ENCODE results near the gene JOSD2.

DNA sequence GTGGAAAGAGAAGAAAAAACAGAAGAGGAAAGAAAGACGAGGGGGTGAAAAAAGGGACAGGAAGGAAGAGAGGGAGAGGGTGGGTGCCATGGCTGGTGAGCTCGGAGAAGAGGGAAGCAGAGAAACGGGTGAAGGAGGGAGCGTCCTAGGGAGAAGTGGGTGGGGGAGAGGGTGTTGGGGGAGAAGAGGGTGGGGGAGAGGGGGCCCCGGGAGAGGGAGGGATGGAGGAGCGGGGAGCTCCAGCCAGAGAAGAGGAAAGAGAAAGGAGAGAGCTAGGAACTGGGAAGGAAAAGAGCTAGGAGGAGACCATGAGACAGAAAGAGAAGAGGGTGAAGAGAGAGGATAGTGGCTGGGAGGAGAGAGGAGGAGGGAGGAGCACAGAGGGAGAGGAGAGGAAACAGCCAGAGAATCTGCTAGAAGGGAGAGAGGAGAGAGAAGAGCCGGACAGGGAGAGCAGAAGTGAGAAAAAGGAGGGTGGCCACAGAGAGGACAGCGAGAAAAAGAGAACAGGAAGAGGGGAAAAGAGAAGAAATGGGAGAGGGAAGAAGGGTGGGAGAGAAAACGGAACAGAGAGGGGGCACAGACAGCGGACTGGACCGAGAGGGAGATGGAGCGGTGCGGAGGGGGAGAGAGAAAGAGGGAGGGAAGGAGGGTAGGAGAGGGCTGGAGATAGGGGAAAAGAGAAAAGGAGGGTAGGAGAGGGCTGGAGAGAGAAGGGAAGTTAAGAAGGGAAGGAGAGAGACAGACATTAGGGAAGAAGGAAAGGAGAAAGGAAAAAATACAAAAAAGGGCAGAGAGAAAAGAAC lies 22.4 kb downstream of the JOSD2 start:
- TF ChIP-seq, protein P1, sequence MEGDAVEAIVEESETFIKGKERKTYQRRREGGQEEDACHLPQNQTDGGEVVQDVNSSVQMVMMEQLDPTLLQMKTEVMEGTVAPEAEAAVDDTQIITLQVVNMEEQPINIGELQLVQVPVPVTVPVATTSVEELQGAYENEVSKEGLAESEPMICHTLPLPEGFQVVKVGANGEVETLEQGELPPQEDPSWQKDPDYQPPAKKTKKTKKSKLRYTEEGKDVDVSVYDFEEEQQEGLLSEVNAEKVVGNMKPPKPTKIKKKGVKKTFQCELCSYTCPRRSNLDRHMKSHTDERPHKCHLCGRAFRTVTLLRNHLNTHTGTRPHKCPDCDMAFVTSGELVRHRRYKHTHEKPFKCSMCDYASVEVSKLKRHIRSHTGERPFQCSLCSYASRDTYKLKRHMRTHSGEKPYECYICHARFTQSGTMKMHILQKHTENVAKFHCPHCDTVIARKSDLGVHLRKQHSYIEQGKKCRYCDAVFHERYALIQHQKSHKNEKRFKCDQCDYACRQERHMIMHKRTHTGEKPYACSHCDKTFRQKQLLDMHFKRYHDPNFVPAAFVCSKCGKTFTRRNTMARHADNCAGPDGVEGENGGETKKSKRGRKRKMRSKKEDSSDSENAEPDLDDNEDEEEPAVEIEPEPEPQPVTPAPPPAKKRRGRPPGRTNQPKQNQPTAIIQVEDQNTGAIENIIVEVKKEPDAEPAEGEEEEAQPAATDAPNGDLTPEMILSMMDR (IDR thresholded peaks at IDR 0.05; ENCODE audit: insufficient read depth, low read length) = no peak
- TF ChIP-seq, protein P2, sequence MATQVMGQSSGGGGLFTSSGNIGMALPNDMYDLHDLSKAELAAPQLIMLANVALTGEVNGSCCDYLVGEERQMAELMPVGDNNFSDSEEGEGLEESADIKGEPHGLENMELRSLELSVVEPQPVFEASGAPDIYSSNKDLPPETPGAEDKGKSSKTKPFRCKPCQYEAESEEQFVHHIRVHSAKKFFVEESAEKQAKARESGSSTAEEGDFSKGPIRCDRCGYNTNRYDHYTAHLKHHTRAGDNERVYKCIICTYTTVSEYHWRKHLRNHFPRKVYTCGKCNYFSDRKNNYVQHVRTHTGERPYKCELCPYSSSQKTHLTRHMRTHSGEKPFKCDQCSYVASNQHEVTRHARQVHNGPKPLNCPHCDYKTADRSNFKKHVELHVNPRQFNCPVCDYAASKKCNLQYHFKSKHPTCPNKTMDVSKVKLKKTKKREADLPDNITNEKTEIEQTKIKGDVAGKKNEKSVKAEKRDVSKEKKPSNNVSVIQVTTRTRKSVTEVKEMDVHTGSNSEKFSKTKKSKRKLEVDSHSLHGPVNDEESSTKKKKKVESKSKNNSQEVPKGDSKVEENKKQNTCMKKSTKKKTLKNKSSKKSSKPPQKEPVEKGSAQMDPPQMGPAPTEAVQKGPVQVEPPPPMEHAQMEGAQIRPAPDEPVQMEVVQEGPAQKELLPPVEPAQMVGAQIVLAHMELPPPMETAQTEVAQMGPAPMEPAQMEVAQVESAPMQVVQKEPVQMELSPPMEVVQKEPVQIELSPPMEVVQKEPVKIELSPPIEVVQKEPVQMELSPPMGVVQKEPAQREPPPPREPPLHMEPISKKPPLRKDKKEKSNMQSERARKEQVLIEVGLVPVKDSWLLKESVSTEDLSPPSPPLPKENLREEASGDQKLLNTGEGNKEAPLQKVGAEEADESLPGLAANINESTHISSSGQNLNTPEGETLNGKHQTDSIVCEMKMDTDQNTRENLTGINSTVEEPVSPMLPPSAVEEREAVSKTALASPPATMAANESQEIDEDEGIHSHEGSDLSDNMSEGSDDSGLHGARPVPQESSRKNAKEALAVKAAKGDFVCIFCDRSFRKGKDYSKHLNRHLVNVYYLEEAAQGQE (IDR thresholded peaks at IDR 0.05; ENCODE audit: insufficient replicate concordance, low read depth) = no peak

Data from HL-60 (cell line).